Naive B cell (primary cell): ENCODE measurements around the gene KRT16. TPM values are rescaled to one million over a fixed set of nuclear protein-coding genes. Genes with fewer than 3 reads are reported as not detected.
"Not testable (repeated sequence)": the region's sequence is repeated elsewhere in the genome, so short reads cannot be mapped to it uniquely, and the experiment has no call there.

Experiments
- ATAC-seq, 2 donors: fragments of 150-1000 bp; cut with Tn5 transposase; 2 replicates each; pipeline ENCODE4 v1.10.0; 2021; ENCODE audit warnings: low read depth in 2 of 2, mild to moderate bottlenecking in 2 of 2, moderate library complexity in 2 of 2
- DNase-seq: peaks from one replicate; pipeline ENCODE4 v3.0.0; 2022
- H3K27ac Mint-ChIP-seq, 6 donors: one replicate each; pipeline ENCODE4 v1.8.0; 2020 to 2022; ENCODE audit warnings: mild to moderate bottlenecking in 6 of 6, mixed read lengths in 6 of 6, moderate library complexity in 5 of 6, inconsistent platforms in 2 of 6
- H3K27me3 Mint-ChIP-seq, 3 donors: one replicate each; pipeline ENCODE4 v1.8.0; 2021 to 2022; ENCODE audit warnings: mixed read lengths in 3 of 3, mild to moderate bottlenecking in 1 of 3
- H3K36me3 Mint-ChIP-seq, 2 donors: one replicate each; pipeline ENCODE4 v1.8.0; 2020 to 2022; ENCODE audit warnings: mixed read lengths in 2 of 2, inconsistent platforms in 1 of 2, mild to moderate bottlenecking in 1 of 2
- H3K4me1 Mint-ChIP-seq, 3 donors: one replicate each; pipeline ENCODE4 v1.8.0; 2020 to 2022; ENCODE audit warnings: mixed read lengths in 3 of 3, inconsistent platforms in 1 of 3, mild to moderate bottlenecking in 1 of 3, moderate library complexity in 1 of 3
- H3K4me3 Mint-ChIP-seq, 8 donors: one replicate each; pipeline ENCODE4 v1.8.0; 2020 to 2022; ENCODE audit warnings: mild to moderate bottlenecking in 8 of 8, mixed read lengths in 8 of 8, moderate library complexity in 8 of 8, inconsistent platforms in 2 of 8
- H3K9me3 Mint-ChIP-seq, 7 donors: one replicate each; pipeline ENCODE4 v1.8.0; 2020 to 2022; ENCODE audit warnings: mixed read lengths in 7 of 7, mild to moderate bottlenecking in 5 of 7, inconsistent platforms in 2 of 7, moderate library complexity in 1 of 7
- polyA plus RNA-seq, 6 donors: library from polyadenylated mRNA; unstranded; fragments of 300-500 nt; fragmentation: Illumina TruSeq; gene quantifications; one replicate each; pipeline ENCODE4 v1.2.3, GENCODE V29; 2021; ENCODE audit warnings: low read depth in 6 of 6

Gene KRT16
- polyA plus RNA-seq, 6 donors from 2014 or later = not detected

- not testable (repeated sequence) for DNase-seq, H3K4me1 Mint-ChIP-seq
- peaks cover 0 to 46% (median 45%) of the 10 kb centered on the region in 3 donors for H3K27me3 Mint-ChIP-seq
Measured at GRCh38 chr17:41619927-41620582, 7.5 kb upstream of the KRT16 start.

GRCh38 chr17:41619036-41619926 is 6.7 kb upstream of the KRT16 start:
- Mint-ChIP-seq H3K27ac (no peak overlapping the region), H3K9me3 (no peaks in the 10 kb centered on the region), H3K4me3 (peak overlapping the region in 1 of 8 donors; percentile 12), H3K4me1 (peaks cover 0 to 4% (median 0%) of the 10 kb centered on the region in 3 donors), H3K36me3 (no peaks in the 10 kb centered on the region), H3K27me3 (peaks cover 0 to 47% (median 46%) of the 10 kb centered on the region in 3 donors)
- DNase-seq (no peak), ATAC-seq (no peak)

More at GRCh38 chr17:41619927-41620582, 7.5 kb upstream of the KRT16 start:
- not testable (repeated sequence) for H3K9me3 Mint-ChIP-seq, H3K4me3 Mint-ChIP-seq, ATAC-seq, H3K36me3 Mint-ChIP-seq, H3K27ac Mint-ChIP-seq

- H3K4me1 Mint-ChIP-seq = peaks cover 0 to 4% (median 0%) of the 10 kb centered on the region in 3 donors
- DNase-seq = no peak
- H3K9me3 Mint-ChIP-seq = no peaks in the 10 kb centered on the region
- H3K4me3 Mint-ChIP-seq = no peak overlapping the region
- H3K27me3 Mint-ChIP-seq = peaks cover 0 to 52% (median 52%) of the 10 kb centered on the region in 3 donors
- ATAC-seq = no peak
- no peaks in the 10 kb centered on the region for H3K36me3 Mint-ChIP-seq
- H3K27ac Mint-ChIP-seq = no peak overlapping the region
Measured at GRCh38 chr17:41618341-41619035, 5.9 kb upstream of the KRT16 start.

GRCh38 chr17:41617698-41618097 is 5.1 kb upstream of the KRT16 start:
- Mint-ChIP-seq H3K27ac (no peak overlapping the region), H3K4me1 (peaks cover 0 to 4% (median 0%) of the 10 kb centered on the region in 3 donors), H3K27me3 (peaks cover 0 to 55% (median 55%) of the 10 kb centered on the region in 3 donors), H3K4me3 (no peak overlapping the region), H3K9me3 (no peaks in the 10 kb centered on the region), H3K36me3 (no peaks in the 10 kb centered on the region)
- DNase-seq = no peak
- no peak for ATAC-seq

GRCh38 chr17:41617136-41617535 is 4.6 kb upstream of the KRT16 start:
- DNase-seq (no peak), ATAC-seq (no peak)
- Mint-ChIP-seq H3K36me3 (no peaks in the 10 kb centered on the region), H3K9me3 (no peaks in the 10 kb centered on the region), H3K27me3 (peaks cover 0 to 59% (median 51%) of the 10 kb centered on the region in 3 donors), H3K4me3 (no peak overlapping the region), H3K27ac (no peak overlapping the region), H3K4me1 (peaks cover 0 to 4% (median 0%) of the 10 kb centered on the region in 3 donors)

- H3K4me3 Mint-ChIP-seq, H3K4me1 Mint-ChIP-seq, ATAC-seq, H3K9me3 Mint-ChIP-seq, H3K36me3 Mint-ChIP-seq, H3K27ac Mint-ChIP-seq, DNase-seq: not testable (repeated sequence)
- peaks cover 0 to 61% (median 46%) of the 10 kb centered on the region in 3 donors for H3K27me3 Mint-ChIP-seq
Measured at GRCh38 chr17:41616486-41616885, 3.9 kb upstream of the KRT16 start.

GRCh38 chr17:41615454-41615853 is 2.9 kb upstream of the KRT16 start:
- no peak overlapping the region for H3K27ac Mint-ChIP-seq
- ATAC-seq (no peak), DNase-seq (no peak)
- no peak overlapping the region for H3K4me3 Mint-ChIP-seq
- no peaks in the 10 kb centered on the region for H3K9me3 Mint-ChIP-seq
- H3K27me3 Mint-ChIP-seq = peaks cover 0 to 63% (median 44%) of the 10 kb centered on the region in 3 donors
- H3K4me1 Mint-ChIP-seq = peaks cover 0 to 4% (median 0%) of the 10 kb centered on the region in 3 donors
- no peaks in the 10 kb centered on the region for H3K36me3 Mint-ChIP-seq

GRCh38 chr17:41614767-41615166 is 2.2 kb upstream of the KRT16 start:
- not testable (repeated sequence) for DNase-seq, ATAC-seq, H3K9me3 Mint-ChIP-seq, H3K27ac Mint-ChIP-seq, H3K36me3 Mint-ChIP-seq, H3K4me1 Mint-ChIP-seq, H3K4me3 Mint-ChIP-seq
- peaks cover 3 to 70% (median 43%) of the 10 kb centered on the region in 3 donors for H3K27me3 Mint-ChIP-seq

GRCh38 chr17:41614098-41614497 is 1.5 kb upstream of the KRT16 start:
- no peak for ATAC-seq
- Mint-ChIP-seq H3K9me3 (no peaks in the 10 kb centered on the region), H3K27me3 (peaks cover 6 to 70% (median 40%) of the 10 kb centered on the region in 3 donors), H3K4me1 (peaks cover 0 to 2% (median 0%) of the 10 kb centered on the region in 3 donors), H3K4me3 (no peak overlapping the region), H3K27ac (no peak overlapping the region), H3K36me3 (no peaks in the 10 kb centered on the region)
- no peak for DNase-seq

- H3K9me3 Mint-ChIP-seq = peaks cover 0 to 3% (median 0%) of the 10 kb centered on the region in 7 donors
- ATAC-seq (no peak), DNase-seq (no peak)
- H3K27me3 Mint-ChIP-seq = peaks cover 10 to 67% (median 36%) of the 10 kb centered on the region in 3 donors
- peak overlapping the region in 1 of 8 donors; percentile 73 for H3K4me3 Mint-ChIP-seq
- H3K4me1 Mint-ChIP-seq = peaks cover 0 to 3% (median 0%) of the 10 kb centered on the region in 3 donors
- H3K27ac Mint-ChIP-seq = peak overlapping the region in 1 of 6 donors; percentile 71
- no peaks in the 10 kb centered on the region for H3K36me3 Mint-ChIP-seq
Measured at GRCh38 chr17:41613277-41614082, 913 bp upstream of the KRT16 start.

- H3K4me1 Mint-ChIP-seq = peaks cover 0 to 3% (median 0%) of the 10 kb centered on the region in 3 donors
- H3K4me3 Mint-ChIP-seq = no peak overlapping the region
- H3K9me3 Mint-ChIP-seq = peaks cover 13 to 21% (median 17%) of the 10 kb centered on the region in 7 donors
- DNase-seq (no peak), ATAC-seq (no peak)
- H3K27ac Mint-ChIP-seq = no peak overlapping the region
- peaks cover 9 to 18% of the 10 kb centered on the region in 2 donors for H3K36me3 Mint-ChIP-seq
- peaks cover 11 to 74% (median 52%) of the 10 kb centered on the region in 3 donors for H3K27me3 Mint-ChIP-seq
Measured at GRCh38 chr17:41610965-41611640, 1.5 kb downstream of the KRT16 start.

- peak overlapping the region in 1 of 6 donors; percentile 24 for H3K27ac Mint-ChIP-seq
- H3K4me3 Mint-ChIP-seq, DNase-seq, ATAC-seq, H3K4me1 Mint-ChIP-seq: not testable (repeated sequence)
- peaks cover 17 to 68% (median 43%) of the 10 kb centered on the region in 3 donors for H3K27me3 Mint-ChIP-seq
- H3K9me3 Mint-ChIP-seq = peaks cover 17 to 28% (median 24%) of the 10 kb centered on the region in 7 donors
- H3K36me3 Mint-ChIP-seq = peaks cover 9 to 23% of the 10 kb centered on the region in 2 donors
Measured at GRCh38 chr17:41610061-41610517, 2.5 kb downstream of the KRT16 start.
